Lower leg skin (tissue), 3 donors: ENCODE results near the gene CAMTA1.

Experiments
- POLR2A ChIP-seq, 2 donors: fragments of 450-650 bp; IDR thresholded peaks; one replicate each; pipeline ENCODE4 v1.6.1; 2016 to 2017; ENCODE audit warnings: antibody characterized with exemption in 2 of 2, mild to moderate bottlenecking in 1 of 2, moderate library complexity in 1 of 2
- TF ChIP-seq, protein P1 (sequence below), 3 donors: fragments of 450-650 bp; IDR thresholded peaks; one replicate each; pipeline ENCODE4 v1.5.1; 2016; ENCODE audit warnings: antibody characterized with exemption in 3 of 3, mild to moderate bottlenecking in 3 of 3, moderate library complexity in 2 of 3

DNA sequence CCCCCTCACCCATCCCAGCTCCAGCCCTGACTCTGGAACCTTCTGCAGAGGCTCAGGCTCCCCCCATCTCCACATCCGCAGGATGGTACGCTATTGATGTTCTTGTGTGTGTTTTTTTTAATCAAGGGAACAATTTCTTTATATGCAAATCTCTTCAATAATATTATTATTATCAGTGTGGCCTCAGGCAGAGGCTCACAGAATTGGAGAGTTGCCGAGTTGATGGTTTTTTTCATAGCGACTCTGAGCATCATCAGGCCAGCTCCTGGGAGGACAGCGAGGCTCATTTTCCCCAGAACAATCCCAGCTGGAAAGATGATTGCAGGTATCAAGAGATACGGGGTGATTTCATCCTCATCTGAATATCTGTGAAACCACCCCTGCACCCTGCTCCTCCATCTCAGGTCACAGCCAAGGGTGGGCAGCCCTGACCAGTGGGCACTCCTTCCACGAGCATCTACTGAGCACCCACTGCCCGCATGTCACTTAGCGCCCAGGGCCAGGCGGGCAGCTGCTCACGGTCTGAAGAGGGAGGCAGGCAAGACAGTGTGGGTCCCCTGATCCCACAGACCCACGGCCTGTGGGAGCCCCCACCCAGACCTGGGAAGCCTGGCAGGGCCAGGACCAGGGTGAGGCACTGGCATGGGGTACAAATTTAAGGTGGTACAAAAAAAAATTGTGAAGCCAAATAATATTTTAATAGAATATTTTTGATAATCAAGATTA is 740.2 kb downstream of the CAMTA1 start:
- TF ChIP-seq, protein P1, sequence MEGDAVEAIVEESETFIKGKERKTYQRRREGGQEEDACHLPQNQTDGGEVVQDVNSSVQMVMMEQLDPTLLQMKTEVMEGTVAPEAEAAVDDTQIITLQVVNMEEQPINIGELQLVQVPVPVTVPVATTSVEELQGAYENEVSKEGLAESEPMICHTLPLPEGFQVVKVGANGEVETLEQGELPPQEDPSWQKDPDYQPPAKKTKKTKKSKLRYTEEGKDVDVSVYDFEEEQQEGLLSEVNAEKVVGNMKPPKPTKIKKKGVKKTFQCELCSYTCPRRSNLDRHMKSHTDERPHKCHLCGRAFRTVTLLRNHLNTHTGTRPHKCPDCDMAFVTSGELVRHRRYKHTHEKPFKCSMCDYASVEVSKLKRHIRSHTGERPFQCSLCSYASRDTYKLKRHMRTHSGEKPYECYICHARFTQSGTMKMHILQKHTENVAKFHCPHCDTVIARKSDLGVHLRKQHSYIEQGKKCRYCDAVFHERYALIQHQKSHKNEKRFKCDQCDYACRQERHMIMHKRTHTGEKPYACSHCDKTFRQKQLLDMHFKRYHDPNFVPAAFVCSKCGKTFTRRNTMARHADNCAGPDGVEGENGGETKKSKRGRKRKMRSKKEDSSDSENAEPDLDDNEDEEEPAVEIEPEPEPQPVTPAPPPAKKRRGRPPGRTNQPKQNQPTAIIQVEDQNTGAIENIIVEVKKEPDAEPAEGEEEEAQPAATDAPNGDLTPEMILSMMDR (IDR thresholded peaks at IDR 0.05): no peak
- no peak for TF ChIP-seq POLR2A (IDR thresholded peaks at IDR 0.05)
